Keratinocyte (primary cell): Measurements from ENCODE around the gene BCAS3. TPM values are rescaled to one million over a fixed set of nuclear protein-coding genes. Genes with fewer than 3 reads are reported as not detected.
"Not testable (repeated sequence)": the region's sequence is repeated elsewhere in the genome, so short reads cannot be mapped to it uniquely, and the experiment has no call there.

ENCODE experiments used
- DNase-seq: peaks from one replicate; pipeline ENCODE4 v3.0.0-alpha.2; 2011; ENCODE audit warnings: low read depth, missing footprints, low spot score
- FAIRE-seq: peaks from 2 replicates; lab custom pipeline; 2011; peaks lifted over from hg19 to GRCh38; lab: Jason Lieb, UNC
- H2AFZ ChIP-seq: 2 replicates; pipeline ENCODE4 v1.6.0; 2012; ENCODE audit warnings: low read length, control low read depth, inconsistent platforms; ENCODE audit not compliant: control insufficient read depth
- H3K27ac ChIP-seq: 2 replicates; pipeline ENCODE4 v1.5.1; 2011; ENCODE audit warnings: low read length; ENCODE audit not compliant: control insufficient read depth, insufficient read depth
- H3K27me3 ChIP-seq: 3 replicates; pipeline ENCODE4 v1.6.0; 2011; ENCODE audit warnings: low read length; ENCODE audit not compliant: control insufficient read depth, insufficient read depth; ENCODE audit errors: extremely low read depth
- H3K36me3 ChIP-seq, 2 experiments: 2 replicates in 1 of 2; 3 replicates in 1 of 2; pipeline ENCODE4 v1.5.1; 2011; ENCODE audit warnings: low read length in 2 of 2, mild to moderate bottlenecking in 1 of 2; ENCODE audit not compliant: control insufficient read depth in 2 of 2, insufficient read depth in 2 of 2; ENCODE audit errors: extremely low read depth in 1 of 2
- H3K4me1 ChIP-seq: 3 replicates; pipeline ENCODE4 v1.5.1; 2011; ENCODE audit warnings: low read length; ENCODE audit not compliant: control insufficient read depth, insufficient read depth; ENCODE audit errors: extremely low read depth
- H3K4me2 ChIP-seq: 3 replicates; pipeline ENCODE4 v1.6.0; 2011; ENCODE audit warnings: low read depth, low read length; ENCODE audit not compliant: control insufficient read depth, insufficient read depth; ENCODE audit errors: extremely low read depth
- H3K4me3 ChIP-seq, 3 experiments: fragments of 200-600 bp in 1 of 3; sonication (generic) in 1 of 3; 2 replicates in 2 of 3; 3 replicates in 1 of 3; pipeline ENCODE4 v1.5.1; 2011 to 2016; ENCODE audit warnings: low read length in 3 of 3, mild to moderate bottlenecking in 3 of 3, control low read depth in 2 of 3, inconsistent platforms in 1 of 3, low read depth in 1 of 3, mixed read lengths in 1 of 3, mixed run types in 1 of 3, moderate library complexity in 1 of 3; ENCODE audit not compliant: control insufficient read depth in 2 of 3, insufficient read depth in 2 of 3; ENCODE audit errors: extremely low read depth in 1 of 3
- H3K79me2 ChIP-seq: 2 replicates; pipeline ENCODE4 v1.6.0; 2012; ENCODE audit warnings: low read length; ENCODE audit not compliant: control insufficient read depth, insufficient read depth
- H3K9ac ChIP-seq: 3 replicates; pipeline ENCODE4 v1.6.0; 2011; ENCODE audit warnings: low read length; ENCODE audit not compliant: control insufficient read depth, insufficient read depth; ENCODE audit errors: extremely low read depth
- H3K9me1 ChIP-seq: 3 replicates; pipeline ENCODE4 v1.6.0; 2011; ENCODE audit warnings: low read length; ENCODE audit not compliant: control insufficient read depth, insufficient read depth; ENCODE audit errors: extremely low read depth
- H3K9me3 ChIP-seq: 2 replicates; pipeline ENCODE4 v1.5.1; 2012; ENCODE audit warnings: low read depth, low read length; ENCODE audit not compliant: control insufficient read depth
- H4K20me1 ChIP-seq: 3 replicates; pipeline ENCODE4 v1.6.0; 2011; ENCODE audit warnings: low read length; ENCODE audit not compliant: control insufficient read depth, insufficient read depth; ENCODE audit errors: extremely low read depth
- EZH2 ChIP-seq: IDR thresholded peaks from one replicate; pipeline ENCODE4 v1.6.1; 2012; ENCODE audit warnings: inconsistent platforms, mild to moderate bottlenecking, low read length, moderate library complexity
- dilution Hi-C: fragments of 300-500 bp; cut with MboI; formaldehyde crosslinking; loops from one replicate; pipeline ENCODE4 v1.7.0; 2020; ENCODE audit warnings: low sequenced_read_pairs; ENCODE audit not compliant: extremely low pct_ligation_motif_present
- polyA plus RNA-seq, 5 experiments: library from polyadenylated mRNA; depleted of rRNA in 3 of 5; stranded (reverse) in 3 of 5; stranded (forward) in 1 of 5; unstranded in 1 of 5; fragments of >200 nt; gene quantifications; 1 replicate in 1 of 5; 2 replicates in 3 of 5; 3 replicates in 1 of 5; pipeline versions ENCODE4 v1.2.1 to v1.2.3, GENCODE V29; 2011 to 2012; ENCODE audit warnings: missing spikeins in 2 of 5, low read depth in 1 of 5, low replicate concordance in 1 of 5
- TF ChIP-seq, protein P1 (sequence below), 3 experiments: IDR thresholded peaks in 1 of 3; conservative IDR thresholded peaks in 1 of 3; optimal IDR thresholded peaks in 1 of 3; 2 replicates in 2 of 3; 3 replicates in 1 of 3; pipeline versions ENCODE3 to v1.5.1; 2011; ENCODE audit warnings: low read length in 3 of 3, mild to moderate bottlenecking in 3 of 3, moderate library complexity in 2 of 3, control low read depth in 1 of 3, inconsistent platforms in 1 of 3; ENCODE audit not compliant: insufficient read depth in 2 of 3; ENCODE audit errors: extremely low read depth in 1 of 3

Gene BCAS3
- polyA plus RNA-seq, 1 donor (not counting 4 experiments of a cell fraction or from before 2014, with no cell fraction given), result 11.8 TPM

DNA sequence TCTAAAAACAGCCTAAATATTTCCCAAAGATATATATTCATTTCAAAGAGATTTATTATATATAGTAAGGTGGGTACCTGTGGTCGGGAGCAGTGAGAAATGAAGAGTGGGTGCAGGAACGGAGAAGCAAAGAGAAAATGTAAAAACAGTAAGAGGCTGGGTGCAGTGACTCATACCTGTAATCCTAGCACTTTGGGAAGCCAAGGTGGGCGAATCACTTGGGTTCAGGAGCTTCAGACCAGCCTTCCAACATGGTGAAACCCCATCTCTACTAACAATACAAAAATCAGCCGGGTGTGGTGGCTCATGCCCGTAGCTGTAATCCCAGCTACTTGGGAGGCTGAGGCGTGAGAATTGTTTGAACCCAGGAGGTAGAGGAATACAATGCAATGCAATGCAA is 257.1 kb downstream of the BCAS3 start:
- Histone ChIP-seq H3K27me3 (no peaks in the 10 kb centered on the region), H3K9ac (no peak overlapping the region), H3K9me1 (no peaks in the 10 kb centered on the region), H3K9me3 (no peaks in the 10 kb centered on the region), H3K4me3 (no peak overlapping the region), H3K4me2 (no peak overlapping the region), H3K27ac (no peak overlapping the region), H4K20me1 (no peaks in the 10 kb centered on the region), H3K79me2 (no peaks in the 10 kb centered on the region), H2AFZ (no peak overlapping the region), H3K4me1 (no peaks in the 10 kb centered on the region), H3K36me3 (no peaks in the 10 kb centered on the region)
- no peak for TF ChIP-seq EZH2
- TF ChIP-seq, protein P1, sequence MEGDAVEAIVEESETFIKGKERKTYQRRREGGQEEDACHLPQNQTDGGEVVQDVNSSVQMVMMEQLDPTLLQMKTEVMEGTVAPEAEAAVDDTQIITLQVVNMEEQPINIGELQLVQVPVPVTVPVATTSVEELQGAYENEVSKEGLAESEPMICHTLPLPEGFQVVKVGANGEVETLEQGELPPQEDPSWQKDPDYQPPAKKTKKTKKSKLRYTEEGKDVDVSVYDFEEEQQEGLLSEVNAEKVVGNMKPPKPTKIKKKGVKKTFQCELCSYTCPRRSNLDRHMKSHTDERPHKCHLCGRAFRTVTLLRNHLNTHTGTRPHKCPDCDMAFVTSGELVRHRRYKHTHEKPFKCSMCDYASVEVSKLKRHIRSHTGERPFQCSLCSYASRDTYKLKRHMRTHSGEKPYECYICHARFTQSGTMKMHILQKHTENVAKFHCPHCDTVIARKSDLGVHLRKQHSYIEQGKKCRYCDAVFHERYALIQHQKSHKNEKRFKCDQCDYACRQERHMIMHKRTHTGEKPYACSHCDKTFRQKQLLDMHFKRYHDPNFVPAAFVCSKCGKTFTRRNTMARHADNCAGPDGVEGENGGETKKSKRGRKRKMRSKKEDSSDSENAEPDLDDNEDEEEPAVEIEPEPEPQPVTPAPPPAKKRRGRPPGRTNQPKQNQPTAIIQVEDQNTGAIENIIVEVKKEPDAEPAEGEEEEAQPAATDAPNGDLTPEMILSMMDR (optimal IDR thresholded peaks at IDR 0.05 in 1 of 3, IDR thresholded peaks at IDR 0.05 in 1 of 3, conservative IDR thresholded peaks at IDR 0.05 in 1 of 3; ENCODE audit: extremely low read depth in 1 of 3, insufficient read depth in 2 of 3, low read length in 3 of 3), result no peak
- FAIRE-seq (no peak), DNase-seq (no peak)
- dilution Hi-C loops, result no loop called here

DNA sequence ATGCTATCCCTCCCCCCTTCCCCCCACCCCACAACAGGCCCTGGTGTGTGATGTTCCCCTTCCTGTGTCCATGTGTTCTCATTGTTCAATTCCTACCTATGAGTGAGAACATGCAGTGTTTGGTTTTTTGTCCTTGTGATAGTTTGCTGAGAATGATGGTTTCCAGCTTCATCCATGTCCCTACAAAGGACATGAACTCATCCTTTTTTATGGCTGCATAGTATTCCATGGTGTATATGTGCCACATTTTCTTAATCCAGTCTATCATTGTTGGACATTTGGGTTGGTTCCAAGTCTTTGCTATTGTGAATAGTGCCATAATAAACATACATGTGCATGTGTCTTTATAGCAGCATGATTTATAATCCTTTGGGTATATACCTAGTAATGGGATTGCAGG is 258.3 kb downstream of the BCAS3 start:
- H3K36me3 ChIP-seq, H3K27me3 ChIP-seq, H3K4me1 ChIP-seq, H3K9me1 ChIP-seq, H3K27ac ChIP-seq, FAIRE-seq, dilution Hi-C loops, DNase-seq, H3K4me2 ChIP-seq, H3K4me3 ChIP-seq, H3K79me2 ChIP-seq, H4K20me1 ChIP-seq, H2AFZ ChIP-seq, H3K9me3 ChIP-seq, H3K9ac ChIP-seq: not testable (repeated sequence)

DNA sequence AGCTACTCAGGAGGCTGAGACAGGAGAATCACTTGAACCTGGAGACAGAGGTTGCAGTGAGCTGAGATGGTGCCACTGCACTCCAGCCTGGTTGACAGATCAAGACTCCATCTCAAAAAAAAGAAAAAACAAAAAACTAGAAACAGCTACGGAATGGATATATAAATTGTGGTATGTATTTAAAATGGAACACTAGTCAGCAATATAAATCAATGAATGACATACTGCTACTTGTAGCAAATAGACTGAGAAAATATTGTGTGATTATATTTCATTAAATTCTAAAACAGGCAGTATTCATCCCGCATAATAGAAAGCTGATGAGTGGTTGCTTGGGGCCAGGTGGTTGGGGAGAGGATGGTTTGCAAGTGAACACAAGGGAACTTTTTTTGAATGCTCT is 261.7 kb downstream of the BCAS3 start:
- H3K9me3 ChIP-seq, result no peaks in the 10 kb centered on the region
- H3K9ac ChIP-seq, result no peak overlapping the region
- H3K4me1 ChIP-seq, result no peaks in the 10 kb centered on the region
- no peak for TF ChIP-seq EZH2
- TF ChIP-seq, protein P1 (optimal IDR thresholded peaks at IDR 0.05 in 1 of 3, IDR thresholded peaks at IDR 0.05 in 1 of 3, conservative IDR thresholded peaks at IDR 0.05 in 1 of 3; ENCODE audit: extremely low read depth in 1 of 3, insufficient read depth in 2 of 3, low read length in 3 of 3), result no peak
- no peaks in the 10 kb centered on the region for H3K79me2 ChIP-seq
- dilution Hi-C loops, result no loop called here
- DNase-seq (no peak), FAIRE-seq (no peak)
- no peak overlapping the region for H2AFZ ChIP-seq
- H3K27me3 ChIP-seq, result no peaks in the 10 kb centered on the region
- H3K36me3 ChIP-seq, result no peaks in the 10 kb centered on the region
- H3K4me2 ChIP-seq, result no peak overlapping the region
- H3K4me3 ChIP-seq, result no peak overlapping the region
- H3K27ac ChIP-seq, result no peak overlapping the region
- no peaks in the 10 kb centered on the region for H3K9me1 ChIP-seq
- no peaks in the 10 kb centered on the region for H4K20me1 ChIP-seq
